ENCODE data around the gene C13orf46.
"Not testable (repeated sequence)": the region's sequence is repeated elsewhere in the genome, so short reads cannot be mapped to it uniquely, and the experiment has no call there.

Gene C13orf46

GRCh38 chr13:113995051-113995601 is 21.2 kb upstream of the C13orf46 start:
- no peak for DNase-seq (ENCODE audit: low read depth in 2 of 2, low spot score in 1 of 2)

- DNase-seq (ENCODE audit: low read depth in 2 of 2, low spot score in 1 of 2) = no peak
These were observed 18.6 kb upstream of the C13orf46 start for GRCh38 chr13:113992276-113993005.

GRCh38 chr13:113991676-113992179 is 17.9 kb upstream of the C13orf46 start:
- DNase-seq (ENCODE audit: low read depth in 2 of 2, low spot score in 1 of 2) = no peak

- no peak for DNase-seq (ENCODE audit: low read depth in 2 of 2, low spot score in 1 of 2)
These were observed 17.4 kb upstream of the C13orf46 start for GRCh38 chr13:113991191-113991669.

- no peak for DNase-seq (ENCODE audit: low read depth in 2 of 2, low spot score in 1 of 2)
These were observed 16.5 kb upstream of the C13orf46 start for GRCh38 chr13:113990321-113990837.

GRCh38 chr13:113989585-113990300 is 15.9 kb upstream of the C13orf46 start:
- no peak for DNase-seq (ENCODE audit: low read depth in 2 of 2, low spot score in 1 of 2)

GRCh38 chr13:113988859-113989258 is 15.0 kb upstream of the C13orf46 start:
- not testable (repeated sequence) for DNase-seq (ENCODE audit: low read depth in 2 of 2, low spot score in 1 of 2)

GRCh38 chr13:113982296-113982661 is 8.4 kb upstream of the C13orf46 start:
- no peak for DNase-seq (ENCODE audit: low read depth in 2 of 2, low spot score in 1 of 2)

GRCh38 chr13:113981611-113982295 is 7.9 kb upstream of the C13orf46 start:
- no peak for DNase-seq (ENCODE audit: low read depth in 2 of 2, low spot score in 1 of 2)

GRCh38 chr13:113981194-113981605 is 7.3 kb upstream of the C13orf46 start:
- no peak for DNase-seq (ENCODE audit: low read depth in 2 of 2, low spot score in 1 of 2)

- no peak for DNase-seq (ENCODE audit: low read depth in 2 of 2, low spot score in 1 of 2)
These were observed 6.7 kb upstream of the C13orf46 start for GRCh38 chr13:113980489-113981064.

GRCh38 chr13:113979791-113980471 is 6.1 kb upstream of the C13orf46 start:
- DNase-seq (ENCODE audit: low read depth in 2 of 2, low spot score in 1 of 2) = no peak

- DNase-seq (ENCODE audit: low read depth in 2 of 2, low spot score in 1 of 2) = no peak
These were observed 5.0 kb upstream of the C13orf46 start for GRCh38 chr13:113978741-113979481.

GRCh38 chr13:113977976-113978375 is 4.1 kb upstream of the C13orf46 start:
- DNase-seq (ENCODE audit: low read depth in 2 of 2, low spot score in 1 of 2) = no peak

GRCh38 chr13:113976711-113977684 is 3.1 kb upstream of the C13orf46 start:
- DNase-seq (ENCODE audit: low read depth in 2 of 2, low spot score in 1 of 2) = no peak

- no peak for DNase-seq (ENCODE audit: low read depth in 2 of 2, low spot score in 1 of 2)
These were observed 1.5 kb upstream of the C13orf46 start for GRCh38 chr13:113975416-113975815.

GRCh38 chr13:113974304-113975281 is 717 bp upstream of the C13orf46 start:
- no peak for DNase-seq (ENCODE audit: low read depth in 2 of 2, low spot score in 1 of 2)
